HFF-Myc (cell line): Measurements from ENCODE around the gene MYO3B.

Experiments
- DNase-seq: peaks from one replicate; pipeline ENCODE4 v3.0.0-alpha.2; 2011; ENCODE audit warnings: low read depth; ENCODE audit errors: extremely low read depth
- H3K4me3 ChIP-seq: replicated peaks from 2 replicates; pipeline ENCODE4 v1.5.1; 2011; ENCODE audit warnings: low read depth, mild to moderate bottlenecking, control low read depth, low read length
- TF ChIP-seq, protein P1 (sequence below): IDR thresholded peaks from 2 replicates; pipeline ENCODE4 v1.5.1; 2012; ENCODE audit warnings: mild to moderate bottlenecking, low read depth, low read length, control low read depth; ENCODE audit errors: missing control alignments

MYO3B gene

GRCh38 chr2:170162271-170162632, 15.7 kb upstream of the MYO3B start:
- no peak for DNase-seq
- H3K4me3 ChIP-seq: no peak overlapping the region
- TF ChIP-seq, protein P1, sequence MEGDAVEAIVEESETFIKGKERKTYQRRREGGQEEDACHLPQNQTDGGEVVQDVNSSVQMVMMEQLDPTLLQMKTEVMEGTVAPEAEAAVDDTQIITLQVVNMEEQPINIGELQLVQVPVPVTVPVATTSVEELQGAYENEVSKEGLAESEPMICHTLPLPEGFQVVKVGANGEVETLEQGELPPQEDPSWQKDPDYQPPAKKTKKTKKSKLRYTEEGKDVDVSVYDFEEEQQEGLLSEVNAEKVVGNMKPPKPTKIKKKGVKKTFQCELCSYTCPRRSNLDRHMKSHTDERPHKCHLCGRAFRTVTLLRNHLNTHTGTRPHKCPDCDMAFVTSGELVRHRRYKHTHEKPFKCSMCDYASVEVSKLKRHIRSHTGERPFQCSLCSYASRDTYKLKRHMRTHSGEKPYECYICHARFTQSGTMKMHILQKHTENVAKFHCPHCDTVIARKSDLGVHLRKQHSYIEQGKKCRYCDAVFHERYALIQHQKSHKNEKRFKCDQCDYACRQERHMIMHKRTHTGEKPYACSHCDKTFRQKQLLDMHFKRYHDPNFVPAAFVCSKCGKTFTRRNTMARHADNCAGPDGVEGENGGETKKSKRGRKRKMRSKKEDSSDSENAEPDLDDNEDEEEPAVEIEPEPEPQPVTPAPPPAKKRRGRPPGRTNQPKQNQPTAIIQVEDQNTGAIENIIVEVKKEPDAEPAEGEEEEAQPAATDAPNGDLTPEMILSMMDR: no peak

GRCh38 chr2:170163411-170164065, 14.4 kb upstream of the MYO3B start:
- DNase-seq: no peak
- TF ChIP-seq, protein P1: no peak
- no peak overlapping the region for H3K4me3 ChIP-seq

DNA sequence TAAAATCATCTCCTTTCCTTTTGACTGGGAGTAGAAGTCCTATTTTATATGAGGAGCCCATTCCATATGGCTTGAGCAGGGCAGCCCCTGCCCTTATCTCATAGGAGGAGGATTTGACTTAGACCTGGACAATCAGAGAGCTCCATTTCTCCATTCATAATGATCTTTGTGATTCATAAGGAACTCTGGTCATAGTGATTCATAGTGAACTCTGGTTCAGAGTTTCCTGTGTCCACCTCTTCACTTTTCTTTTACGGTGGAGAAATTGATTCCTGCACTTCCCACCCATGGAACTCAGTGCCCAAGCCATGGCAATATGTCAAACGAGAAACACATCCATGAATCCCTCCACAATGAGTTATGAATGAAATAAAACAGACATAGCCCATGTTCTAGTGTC, 12.8 kb upstream of the MYO3B start:
- DNase-seq: no peak
- TF ChIP-seq, protein P1: no peak
- no peak overlapping the region for H3K4me3 ChIP-seq

- TF ChIP-seq, protein P1: no peak
- H3K4me3 ChIP-seq: no peak overlapping the region
- no peak for DNase-seq
Observed at GRCh38 chr2:170166735-170167134, 11.2 kb upstream of the MYO3B start.

DNA sequence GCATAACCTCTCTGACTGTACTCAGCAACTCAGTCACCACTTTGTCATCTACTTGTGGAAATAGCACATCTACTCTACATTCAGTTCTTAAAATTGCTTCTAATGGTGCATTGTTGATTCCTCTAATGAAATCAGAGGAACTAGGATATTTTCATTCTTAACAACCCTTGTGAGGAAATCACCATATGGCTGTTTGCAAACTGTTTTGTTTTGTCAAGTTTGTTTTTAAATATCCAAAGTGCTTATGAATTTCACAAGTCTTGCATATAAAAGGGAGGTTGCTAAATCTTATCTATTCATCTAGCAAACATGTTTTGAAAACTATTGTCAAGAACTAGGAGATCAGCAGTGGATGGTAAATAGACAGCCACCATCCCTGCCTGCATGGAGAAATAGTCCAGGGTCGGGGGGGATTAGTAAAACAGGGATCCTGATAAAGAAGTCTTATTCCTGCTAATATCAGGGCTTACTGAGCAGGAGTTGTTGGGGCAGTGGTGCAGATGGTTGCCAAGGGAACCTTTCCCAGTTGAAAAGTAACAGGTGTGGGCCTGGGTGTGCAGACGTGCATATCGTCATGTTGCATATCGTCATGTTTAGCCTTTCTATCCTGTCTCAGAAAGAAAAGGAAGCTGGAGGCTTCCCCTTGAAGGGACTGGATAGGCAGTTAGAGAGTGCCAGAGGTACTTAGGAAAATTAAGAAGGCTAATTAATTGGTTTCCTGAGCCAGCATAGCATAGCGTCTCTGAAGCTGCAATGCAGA, 7.5 kb upstream of the MYO3B start:
- TF ChIP-seq, protein P1: no peak
- no peak overlapping the region for H3K4me3 ChIP-seq
- no peak for DNase-seq

GRCh38 chr2:170176212-170176611, 1.7 kb upstream of the MYO3B start:
- no peak for DNase-seq
- TF ChIP-seq, protein P1: no peak
- H3K4me3 ChIP-seq: no peak overlapping the region
